WERI-Rb-1 (cell line): ENCODE results near the gene TPH1.

ENCODE experiments used
- DNase-seq: peaks from one replicate; pipeline ENCODE4 v3.0.0-alpha.2; 2020
- H3K27ac ChIP-seq: fragments of 250-450 bp; sonication (Bioruptor Pico); 2 replicates; pipeline ENCODE4 v1.5.1; 2020; ENCODE audit warnings: mild to moderate bottlenecking, moderate library complexity
- H3K27me3 ChIP-seq: fragments of 250-450 bp; sonication (Bioruptor Pico); 2 replicates; pipeline ENCODE4 v1.5.1; 2021; ENCODE audit warnings: mild to moderate bottlenecking, low read depth, moderate library complexity; ENCODE audit not compliant: insufficient read depth, severe bottlenecking
- H3K36me3 ChIP-seq: fragments of 250-450 bp; sonication (Bioruptor Pico); 2 replicates; pipeline ENCODE4 v1.5.1; 2020; ENCODE audit warnings: mild to moderate bottlenecking, moderate library complexity
- H3K4me3 ChIP-seq: 2 replicates; pipeline ENCODE4 v1.5.1; 2011; ENCODE audit warnings: low read depth, mild to moderate bottlenecking, control low read depth, low read length
- H3K9me3 ChIP-seq: fragments of 250-450 bp; sonication (Bioruptor Pico); 2 replicates; pipeline ENCODE4 v1.5.1; 2021; ENCODE audit warnings: mild to moderate bottlenecking, moderate library complexity; ENCODE audit not compliant: severe bottlenecking
- CTCF ChIP-seq: IDR thresholded peaks from 2 replicates; pipeline ENCODE4 v1.5.1; 2011; ENCODE audit warnings: low read depth, mild to moderate bottlenecking, control low read depth, inconsistent platforms, low read length

TPH1 gene

GRCh38 chr11:18019650-18020049 is 26.4 kb downstream of the TPH1 start:
- no peak for TF ChIP-seq CTCF
- Histone ChIP-seq H3K9me3 (no peaks in the 10 kb centered on the region), H3K27me3 (no peaks in the 10 kb centered on the region), H3K36me3 (no peaks in the 10 kb centered on the region; the same call in 1 of the 2 replicates), H3K4me3 (no peak overlapping the region), H3K27ac (no peak overlapping the region)
- no peak for DNase-seq

DNA sequence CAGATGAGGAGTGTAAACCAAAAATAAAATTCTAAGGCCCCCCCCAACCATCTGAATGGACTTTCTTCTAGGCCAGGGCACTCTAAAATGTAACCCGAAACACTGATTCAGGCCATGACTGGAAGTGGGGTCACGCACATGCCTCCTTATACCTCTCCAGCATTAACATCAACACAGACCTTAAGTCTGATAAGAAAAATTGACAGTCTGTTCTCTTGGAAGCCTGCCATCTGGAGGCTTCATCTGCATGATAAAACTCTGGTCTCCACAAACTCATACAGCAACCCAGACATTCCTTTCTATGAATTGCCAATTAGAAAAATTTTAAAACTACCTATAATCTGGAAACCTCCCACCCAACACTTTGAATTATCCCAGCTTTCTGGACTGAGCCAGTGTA is 29.3 kb downstream of the TPH1 start:
- DNase-seq = peak; percentile 21
- no peaks in the 10 kb centered on the region for H3K9me3 ChIP-seq
- H3K4me3 ChIP-seq = no peak overlapping the region
- H3K36me3 ChIP-seq = no peaks in the 10 kb centered on the region; the same call in 1 of the 2 replicates
- peak overlapping the region; percentile 24 for H3K27ac ChIP-seq
- no peaks in the 10 kb centered on the region for H3K27me3 ChIP-seq
- peak; percentile 14; the same call in 1 of the 2 replicates for TF ChIP-seq CTCF

DNA sequence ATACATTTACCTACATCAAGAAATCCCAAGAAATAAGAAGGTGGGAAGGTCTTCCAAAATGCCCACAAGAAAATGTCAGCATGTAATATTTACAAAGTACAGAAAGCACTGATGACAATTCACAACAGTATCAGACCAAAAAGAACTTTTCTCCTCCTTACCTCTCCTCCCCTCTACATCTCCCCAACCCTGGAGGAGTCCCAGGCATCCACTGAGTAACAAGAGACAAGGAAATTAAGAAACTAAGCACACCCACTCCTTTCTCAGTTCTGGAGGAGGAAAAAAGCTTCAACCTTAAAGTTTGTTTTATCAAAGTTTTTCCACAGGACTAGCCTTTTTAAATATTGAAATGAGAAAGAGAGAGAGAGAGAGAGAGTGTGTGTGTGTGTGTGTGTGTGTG is 31.2 kb downstream of the TPH1 start:
- Histone ChIP-seq H3K27me3 (no peaks in the 10 kb centered on the region), H3K4me3 (no peak overlapping the region), H3K36me3 (no peaks in the 10 kb centered on the region; the same call in 1 of the 2 replicates), H3K9me3 (no peaks in the 10 kb centered on the region), H3K27ac (no peak overlapping the region)
- TF ChIP-seq CTCF = no peak
- no peak for DNase-seq

GRCh38 chr11:18013790-18014507 is 32.1 kb downstream of the TPH1 start:
- Histone ChIP-seq H3K4me3 (peak overlapping the region; percentile 71), H3K9me3 (no peaks in the 10 kb centered on the region), H3K36me3 (no peaks in the 10 kb centered on the region; the same call in none of the 2 replicates), H3K27me3 (no peaks in the 10 kb centered on the region), H3K27ac (peak overlapping the region; percentile 88)
- TF ChIP-seq CTCF = peak; percentile 14; the same call in 1 of the 2 replicates
- DNase-seq = peak; percentile 42

DNA sequence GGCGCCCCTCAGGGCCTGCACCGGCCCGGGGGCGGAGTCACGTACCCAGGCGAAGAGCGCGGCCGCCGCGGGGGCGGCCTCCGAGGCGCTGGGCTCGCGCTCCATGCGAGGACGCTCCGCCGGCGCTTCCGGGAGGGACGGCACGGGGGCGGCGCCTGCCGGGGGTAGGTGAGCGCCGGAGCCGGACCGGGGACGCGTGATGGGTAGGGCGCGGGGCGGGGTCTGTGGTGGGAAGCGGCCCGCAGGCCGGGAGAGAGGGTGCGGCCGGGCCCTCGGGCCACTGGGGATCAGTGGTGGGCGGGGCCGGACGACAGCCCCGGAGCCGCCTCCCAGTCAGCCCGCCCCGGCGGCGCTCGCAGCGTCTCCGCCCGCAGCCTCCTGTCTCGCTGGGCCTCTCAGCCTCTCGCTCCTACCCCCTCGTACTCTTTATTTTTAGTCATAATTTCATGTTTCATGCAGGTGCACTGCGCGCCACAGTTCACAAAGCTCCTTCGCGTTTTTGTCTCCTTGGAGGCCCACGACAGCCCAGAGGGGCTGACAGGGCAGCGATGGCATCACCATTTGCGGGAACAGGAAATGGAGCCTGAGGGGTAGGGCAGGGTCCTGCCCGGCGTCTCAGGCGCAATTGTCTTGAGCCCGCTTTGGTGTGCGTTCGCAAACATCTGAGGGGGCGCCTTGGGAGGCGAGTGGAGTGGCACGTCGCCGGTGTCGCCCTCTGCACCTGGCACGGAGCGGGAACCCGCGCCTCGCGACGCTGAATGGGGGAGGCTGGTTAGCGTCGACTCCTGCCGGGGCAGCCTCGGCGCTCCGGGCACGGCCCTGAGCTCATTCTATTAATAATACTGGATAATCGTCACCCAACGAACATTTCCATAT is 32.9 kb downstream of the TPH1 start, which contains the start of gene SERGEF:
Gene SERGEF (minus strand): TSS at position 142 of the 876 bp plus-strand sequence. CDS start 37 bp downstream, at position 105.
- peak within 1 kb of the TSS; percentile 73 for H3K4me3 ChIP-seq
- TF ChIP-seq CTCF = no peak
- peak within 1 kb of the TSS; percentile 88 for H3K27ac ChIP-seq
- no peaks in the 10 kb centered on the region; the same call in none of the 2 replicates for H3K36me3 ChIP-seq
- H3K27me3 ChIP-seq = no peaks in the 10 kb centered on the region
- no peaks in the 10 kb centered on the region for H3K9me3 ChIP-seq
- DNase-seq = peak; percentile 97
